K562 (cell line): Measurements from ENCODE around the gene ZBTB20. TPM values are rescaled to one million over a fixed set of nuclear protein-coding genes. Genes with fewer than 3 reads are reported as not detected.

ENCODE experiments used
- ATAC-seq: fragments of 200-7000 bp; cut with Tn5 transposase; 3 replicates; pipeline ENCODE4 v1.9.1; 2020; ENCODE audit warnings: moderate library complexity
- BruUV-seq: library from RNA; stranded (reverse); fragments of 400-500 nt; replicated peaks from 2 replicates; lab custom pipeline; 2021; lab: Mats Ljungman, UMichigan
- CTCF ChIA-PET: fragments of 300-600 bp; formaldehyde crosslinking; extraction: SDS; loops from one replicate; lab custom pipeline; 2021; ENCODE audit warnings: low intra/inter-chr PET ratio; lab: Yijun Ruan, JAX
- POLR2A ChIA-PET: fragments of 300-600, 350-650 bp; sonication (Branson Sonifier 250); formaldehyde crosslinking; extraction: SDS; loops from one replicate; lab custom pipeline; 2021; ENCODE audit warnings: antibody characterized with exemption, inconsistent platforms; lab: Yijun Ruan, JAX
- DNase-seq, 4 experiments: peaks; one replicate each; pipeline versions ENCODE4 v3.0.0 to v3.0.0-alpha.2; 2011 to 2018; ENCODE audit warnings: low spot score in 3 of 4, mixed read lengths in 3 of 4; ENCODE audit errors: extremely low read depth in 1 of 4
- FAIRE-seq: peaks from 2 replicates; lab custom pipeline; 2011; peaks lifted over from hg19 to GRCh38; lab: Jason Lieb, UNC
- H2AFZ ChIP-seq: 2 replicates; pipeline ENCODE4 v1.6.0; 2011; ENCODE audit warnings: low read depth, low read length, control low read depth, inconsistent platforms
- H3K27ac ChIP-seq: fragments of 200-600 bp; 3 replicates; pipeline ENCODE4 v1.8.0; 2011; ENCODE audit warnings: low read depth, mild to moderate bottlenecking, control low read depth, inconsistent platforms, low read length, moderate library complexity, mixed read lengths; ENCODE audit errors: extremely low read depth
- H3K27me3 ChIP-seq, 2 experiments: fragments of 300-600 bp in 1 of 2; 2 replicates in 1 of 2; 3 replicates in 1 of 2; pipeline versions ENCODE4 v1.6.0 to v1.8.0; 2011; ENCODE audit warnings: inconsistent platforms in 2 of 2, low read length in 2 of 2, mild to moderate bottlenecking in 1 of 2, mixed read lengths in 1 of 2, moderate library complexity in 1 of 2; ENCODE audit not compliant: control insufficient read depth in 2 of 2, insufficient read depth in 2 of 2
- H3K36me3 ChIP-seq: fragments of 300-600 bp; 3 replicates; pipeline ENCODE4 v1.8.0; 2011; ENCODE audit warnings: mild to moderate bottlenecking, low read length, inconsistent platforms; ENCODE audit not compliant: control insufficient read depth, insufficient read depth
- H3K4me1 ChIP-seq, 2 experiments: fragments of 200-600 bp in 1 of 2; replicated peaks in 1 of 2; 2 replicates in 1 of 2; 3 replicates in 1 of 2; pipeline versions ENCODE4 v1.5.1 to v1.8.0; 2011; ENCODE audit warnings: inconsistent platforms in 2 of 2, low read length in 2 of 2, mild to moderate bottlenecking in 1 of 2, mixed read lengths in 1 of 2, moderate library complexity in 1 of 2; ENCODE audit not compliant: control insufficient read depth in 2 of 2, insufficient read depth in 2 of 2
- H3K4me2 ChIP-seq: 2 replicates; pipeline ENCODE4 v1.6.1; 2011; ENCODE audit warnings: low read length, control low read depth, inconsistent platforms, mixed read lengths; ENCODE audit not compliant: insufficient read depth
- H3K4me3 ChIP-seq: fragments of 200-600 bp; sonication (generic), shearing (Covaris generic); 2 replicates; pipeline ENCODE4 v1.5.1; 2016; ENCODE audit warnings: control low read depth, inconsistent platforms
- H3K79me2 ChIP-seq: fragments of 200-600 bp; 3 replicates; pipeline ENCODE4 v1.8.0; 2011; ENCODE audit warnings: low read length, inconsistent platforms; ENCODE audit not compliant: control insufficient read depth, insufficient read depth
- H3K9ac ChIP-seq, 2 experiments: 2 replicates each; pipeline versions ENCODE4 v1.6.0 to v1.6.1; 2011; ENCODE audit warnings: low read depth in 2 of 2, low read length in 2 of 2, control low read depth in 1 of 2, inconsistent platforms in 1 of 2, mild to moderate bottlenecking in 1 of 2, mixed read lengths in 1 of 2; ENCODE audit not compliant: insufficient read depth in 1 of 2
- H3K9me1 ChIP-seq: one replicate; pipeline ENCODE4 v1.6.0; 2011; ENCODE audit warnings: inconsistent platforms, mild to moderate bottlenecking, low read length, moderate library complexity; ENCODE audit not compliant: control insufficient read depth, insufficient read depth
- H3K9me3 ChIP-seq: replicated peaks from 2 replicates; pipeline ENCODE4 v1.5.1; 2011; ENCODE audit warnings: low read depth, low read length, inconsistent platforms; ENCODE audit not compliant: control insufficient read depth, insufficient read depth
- H4K20me1 ChIP-seq: replicated peaks from 2 replicates; pipeline ENCODE4 v1.6.1; 2011; ENCODE audit warnings: low read length, inconsistent platforms, mixed read lengths; ENCODE audit not compliant: control insufficient read depth, insufficient read depth
- JUNB ChIP-seq: fragments of 450-650 bp; formaldehyde crosslinking; conservative IDR thresholded peaks from 2 replicates; pipeline ENCODE4 v1.4.0; 2020; ENCODE audit warnings: mild to moderate bottlenecking
- RNF219 ChIP-seq: fragments of 250-450 bp; sonication (Bioruptor Pico); IDR thresholded peaks from 2 replicates; pipeline ENCODE4 v1.5.0; 2022; ENCODE audit warnings: mild to moderate bottlenecking
- SAP30 ChIP-seq: fragments of 200-600 bp; sonication (generic); IDR thresholded peaks from 2 replicates; pipeline ENCODE4 v1.6.1; 2012; ENCODE audit warnings: borderline replicate concordance, low read depth, mild to moderate bottlenecking, moderate library complexity, low read length, control low read depth, inconsistent platforms; ENCODE audit not compliant: insufficient read depth, poor library complexity, severe bottlenecking
- TRIM24 ChIP-seq, 2 experiments: fragments of 450-650 bp; IDR thresholded peaks; 2 replicates each; pipeline ENCODE4 v1.6.1; 2016
- ZBTB5 ChIP-seq: fragments of 450-650 bp; IDR thresholded peaks from 2 replicates; pipeline ENCODE4 v1.6.1; 2017; ENCODE audit warnings: antibody characterized with exemption
- ZNF232 ChIP-seq: sonication (generic); formaldehyde crosslinking; IDR thresholded peaks from 2 replicates; pipeline ENCODE4 v1.8.0; 2022; ENCODE audit warnings: mild to moderate bottlenecking, missing genetic modification reagents
- ZNF282 ChIP-seq: sonication (generic); formaldehyde crosslinking; IDR thresholded peaks from 2 replicates; pipeline ENCODE4 v1.8.1; 2023; ENCODE audit warnings: missing genetic modification reagents
- ZNF316 ChIP-seq: fragments of 450-650 bp; IDR thresholded peaks from 2 replicates; pipeline ENCODE4 v1.6.1; 2016
- ZNF589 ChIP-seq: fragments of 200-800 bp; sonication (Bioruptor generic); IDR thresholded peaks from 2 replicates; pipeline ENCODE4 v1.6.1; 2016; ENCODE audit warnings: low read depth, missing genetic modification characterization, missing compliant biosample characterization
- ZNF75A ChIP-seq: fragments of 450-650 bp; formaldehyde crosslinking; IDR thresholded peaks from 2 replicates; pipeline ENCODE4 v1.4.0; 2020; ENCODE audit warnings: mild to moderate bottlenecking
- ZNF76 ChIP-seq: fragments of 250-450 bp; sonication (Bioruptor Pico); IDR thresholded peaks from 2 replicates; pipeline ENCODE4 v1.4.0; 2020; ENCODE audit warnings: mild to moderate bottlenecking, moderate library complexity, borderline replicate concordance
- WGBS: fragments of 100-300 bp; shearing (Covaris generic); methylation state at CpG from one replicate; pipeline ENCODE4 v1.1.6; 2016; ENCODE audit warnings: low coverage, mixed read lengths; ENCODE audit not compliant: insufficient coverage; ENCODE audit errors: missing lambda C conversion rate; 5-methylcytosine and 5-hydroxymethylcytosine counted together
- in situ Hi-C: fragments of 300-500 bp; cut with MboI; formaldehyde crosslinking; loops from 4 replicates; pipeline ENCODE4 v1.15.0; 2018; ENCODE audit warnings: inconsistent platforms, mixed read lengths
- intact Hi-C: fragments of 100-400 bp; cut with micrococcal nuclease; formaldehyde crosslinking; loops from 2 replicates; pipeline ENCODE4 v1.14.2; 2022
- polyA plus RNA-seq, 8 experiments: library from polyadenylated mRNA; depleted of rRNA in 4 of 8; stranded (reverse) in 5 of 8; unstranded in 3 of 8; fragments of >200 nt; fragmentation: Nextera tagmentation in 2 of 8; fragmentation: Illumina TruSeq in 1 of 8; extraction: Ambion mirVana in 2 of 8; extraction: Trizol in 1 of 8; gene quantifications; 2 replicates each; pipeline versions ENCODE4 v1.2.1 to v1.2.3, GENCODE V29; 2011 to 2014; ENCODE audit warnings: inconsistent platforms in 1 of 8, missing spikeins in 1 of 8
- total RNA-seq, 7 experiments: library from RNA; depleted of rRNA in 6 of 7; stranded (reverse); fragments of >200 nt in 6 of 7; fragmentation: Illumina TruSeq in 2 of 7; extraction: Trizol in 2 of 7; gene quantifications; 2 replicates each; pipeline versions ENCODE4 v1.2.1 to v1.2.3, GENCODE V29; 2011 to 2021; ENCODE audit warnings: low replicate concordance in 1 of 7

ZBTB20 gene
- total and polyA plus RNA-seq, 9 of the 15 experiments (the other 6 are each of a cell fraction or from before 2014, with no cell fraction given): 0.17 to 1.7 (median 0.45) TPM

GRCh38 chr3:114508976-114509375, 638.1 kb downstream of the ZBTB20 start (continued):
- no peak for TF ChIP-seq ZNF75A (CRISPR knock-in tag)
- TF ChIP-seq ZNF282: no peak
- TF ChIP-seq ZBTB5: no peak
- TF ChIP-seq, all 486 proteins: peak for 0

- no peaks in the 10 kb centered on the region for H3K27me3 ChIP-seq
- no TSS peak for BruUV-seq
- CTCF ChIA-PET: no interaction called here
- H3K4me3 ChIP-seq: no peak overlapping the region
- H3K4me2 ChIP-seq: no peak overlapping the region
- no peak for TF ChIP-seq SAP30
- TF ChIP-seq ZNF589: no peak
- no peak for TF ChIP-seq ZNF76 (CRISPR knock-in tag)
- TF ChIP-seq TRIM24 (IDR thresholded peaks at IDR 0.05): no peak
- TF ChIP-seq JUNB (CRISPR knock-in tag): no peak
- TF ChIP-seq RNF219 (CRISPR knock-in tag): no peak
- TF ChIP-seq ZNF232 (CRISPR knock-in tag): no peak
- TF ChIP-seq ZNF316: no peak
- TF ChIP-seq ZNF282: no peak
- no peak for FAIRE-seq
- WGBS: 0% methylated on average over 1 of the region's 1 CpG
- H3K27ac ChIP-seq: no peak overlapping the region
- no peaks in the 10 kb centered on the region for H3K4me1 ChIP-seq
- H2AFZ ChIP-seq: no peak overlapping the region
- H3K79me2 ChIP-seq: no peaks in the 10 kb centered on the region
- POLR2A ChIA-PET: no interaction called here
- no peaks in the 10 kb centered on the region for H3K9me3 ChIP-seq
- intact Hi-C loops (no loop called here), in situ Hi-C loops (no loop called here)
- H3K9ac ChIP-seq: no peak overlapping the region
- no peak for ATAC-seq
- H3K36me3 ChIP-seq: no peaks in the 10 kb centered on the region
- DNase-seq: no peak
- H4K20me1 ChIP-seq: no peaks in the 10 kb centered on the region
- H3K9me1 ChIP-seq: no peaks in the 10 kb centered on the region
These were observed 638.9 kb downstream of the ZBTB20 start for GRCh38 chr3:114508208-114508607.
